ENCODE results near the gene UBE2F. TPM values are rescaled to one million over a fixed set of nuclear protein-coding genes. Genes with fewer than 3 reads are reported as not detected.

The UBE2F gene
- total RNA-seq, 1 experiment from 2014 or later, result 116 TPM

- ChIA-PET CTCF (interaction anchor here (0.6 to 1.1 kb wide), 2 partner anchors 9 to 122 kb away, joined by 3 read pairs; no protein-coding TSS in a partner anchor), POLR2A (interaction anchor here (0.8 kb wide), 1 partner anchor 15 kb away, joined by 3 read pairs; no protein-coding TSS in a partner anchor)
- Mint-ChIP-seq H3K4me3 (ENCODE audit: unreplicated experiment) (no peak overlapping the region), H3K27me3 (ENCODE audit: insufficient read depth, unreplicated experiment) (no peaks in the 10 kb centered on the region), H3K9me3 (ENCODE audit: unreplicated experiment) (no peaks in the 10 kb centered on the region), H3K36me3 (ENCODE audit: insufficient read depth, unreplicated experiment) (peaks cover 36% of the 10 kb centered on the region), H3K27ac (ENCODE audit: low read depth, unreplicated experiment) (no peak overlapping the region), H3K4me1 (ENCODE audit: insufficient read depth, unreplicated experiment) (no peaks in the 10 kb centered on the region)
- no peak for TF ChIP-seq CTCF (IDR thresholded peaks at IDR 0.05; ENCODE audit: unreplicated experiment)
- intact Hi-C loops (cut with micrococcal nuclease), result no loop called here
- no peak for DNase-seq (ENCODE audit: unreplicated experiment)
- no TSS peak for BruUV-seq (replicated peaks)
Measured at GRCh38 chr2:238043851-238044250, 77.0 kb downstream of the UBE2F start.

- POLR2A ChIA-PET, result interaction anchor here (2.0 kb wide), 1 partner anchor 12 kb away, joined by 6 read pairs; no protein-coding TSS in a partner anchor
- Mint-ChIP-seq H3K4me3 (ENCODE audit: unreplicated experiment) (no peak overlapping the region), H3K27ac (ENCODE audit: low read depth, unreplicated experiment) (no peak overlapping the region), H3K4me1 (ENCODE audit: insufficient read depth, unreplicated experiment) (no peaks in the 10 kb centered on the region), H3K36me3 (ENCODE audit: insufficient read depth, unreplicated experiment) (peaks cover 34% of the 10 kb centered on the region), H3K9me3 (ENCODE audit: unreplicated experiment) (no peaks in the 10 kb centered on the region), H3K27me3 (ENCODE audit: insufficient read depth, unreplicated experiment) (no peaks in the 10 kb centered on the region)
- no peak for DNase-seq (ENCODE audit: unreplicated experiment)
- BruUV-seq (replicated peaks), result no TSS peak
- CTCF ChIA-PET, result interaction anchor here (0.7 kb wide), 2 partner anchors 14 to 187 kb away, joined by 3 read pairs; no protein-coding TSS in a partner anchor
- intact Hi-C loops (cut with micrococcal nuclease), result no loop called here
- no peak for TF ChIP-seq CTCF (IDR thresholded peaks at IDR 0.05; ENCODE audit: unreplicated experiment)
Measured at GRCh38 chr2:238045575-238045974, 78.8 kb downstream of the UBE2F start.

GRCh38 chr2:238046725-238047270 lies 80.0 kb downstream of the UBE2F start:
- TF ChIP-seq CTCF (IDR thresholded peaks at IDR 0.05; ENCODE audit: unreplicated experiment), result no peak
- H3K27me3 Mint-ChIP-seq (ENCODE audit: insufficient read depth, unreplicated experiment), result no peaks in the 10 kb centered on the region
- no peak overlapping the region for H3K4me3 Mint-ChIP-seq (ENCODE audit: unreplicated experiment)
- H3K4me1 Mint-ChIP-seq (ENCODE audit: insufficient read depth, unreplicated experiment), result no peaks in the 10 kb centered on the region
- BruUV-seq (replicated peaks), result no TSS peak
- ChIA-PET POLR2A (interaction anchor here (0.5 to 2.0 kb wide), 2 partner anchors 13 to 21 kb away, joined by 3 to 6 read pairs; no protein-coding TSS in a partner anchor), CTCF (no interaction called here)
- no peak overlapping the region for H3K27ac Mint-ChIP-seq (ENCODE audit: low read depth, unreplicated experiment)
- H3K36me3 Mint-ChIP-seq (ENCODE audit: insufficient read depth, unreplicated experiment), result peaks cover 34% of the 10 kb centered on the region
- DNase-seq (ENCODE audit: unreplicated experiment), result no peak
- intact Hi-C loops (cut with micrococcal nuclease), result no loop called here
- no peaks in the 10 kb centered on the region for H3K9me3 Mint-ChIP-seq (ENCODE audit: unreplicated experiment)

GRCh38 chr2:238053191-238053776 lies 86.5 kb downstream of the UBE2F start:
- Mint-ChIP-seq H3K27ac (ENCODE audit: low read depth, unreplicated experiment) (no peak overlapping the region), H3K36me3 (ENCODE audit: insufficient read depth, unreplicated experiment) (no peaks in the 10 kb centered on the region), H3K4me3 (ENCODE audit: unreplicated experiment) (no peak overlapping the region), H3K4me1 (ENCODE audit: insufficient read depth, unreplicated experiment) (no peaks in the 10 kb centered on the region), H3K9me3 (ENCODE audit: unreplicated experiment) (no peaks in the 10 kb centered on the region), H3K27me3 (ENCODE audit: insufficient read depth, unreplicated experiment) (no peaks in the 10 kb centered on the region)
- intact Hi-C loops (cut with micrococcal nuclease), result no loop called here
- CTCF ChIA-PET, result interaction anchor here (1.4 kb wide), 2 partner anchors 10 to 16 kb away, joined by 3 to 7 read pairs; no protein-coding TSS in a partner anchor
- POLR2A ChIA-PET, result interaction anchor here (1.1 to 1.5 kb wide), 3 partner anchors 11 to 234 kb away, joined by 3 to 4 read pairs (median 4); no protein-coding TSS in a partner anchor
- BruUV-seq (replicated peaks), result TSS peak; percentile 12
- TF ChIP-seq CTCF (IDR thresholded peaks at IDR 0.05; ENCODE audit: unreplicated experiment), result no peak
- no peak for DNase-seq (ENCODE audit: unreplicated experiment)

Data from MCF 10A (cell line).